GM21576 (cell line): ENCODE measurements around the gene ATAT1.

Experiments used
- ATAC-seq: cut with Tn5 transposase; IDR thresholded peaks from one replicate; pipeline ENCODE4 v1.9.1; 2021; ENCODE audit warnings: mild to moderate bottlenecking, moderate library complexity; ENCODE audit not compliant: unreplicated experiment

The ATAT1 gene

DNA sequence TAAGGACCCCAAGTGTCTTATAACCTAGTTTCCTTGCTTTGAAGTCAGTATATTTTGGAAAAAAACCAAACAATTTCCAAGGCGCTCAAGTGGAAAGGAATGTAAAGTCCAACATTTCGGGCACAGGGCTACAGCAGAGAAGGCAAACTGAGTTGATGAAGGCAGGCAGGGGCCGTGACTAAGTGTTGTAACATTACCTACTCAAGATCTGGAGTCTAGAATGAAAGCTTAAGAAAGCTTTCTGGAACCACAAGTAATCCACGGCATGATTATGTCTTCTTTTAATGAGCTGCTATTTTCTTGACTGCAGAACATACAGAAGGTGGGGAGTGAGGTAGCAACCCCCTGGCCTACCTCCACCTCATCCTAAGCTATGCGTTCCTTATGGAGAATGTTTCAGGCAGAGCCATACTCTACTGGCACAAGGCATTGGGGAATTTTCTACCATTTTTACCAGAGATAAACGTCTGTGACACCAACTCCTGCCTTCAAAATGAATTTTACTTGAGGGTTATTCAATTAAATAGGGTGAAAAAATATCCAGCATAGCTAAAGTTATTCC lies 13.9 kb upstream of the ATAT1 start:
- ATAC-seq, result no peak

- no peak for ATAC-seq
These were observed 13.2 kb upstream of the ATAT1 start for GRCh38 chr6:30613251-30614043.

GRCh38 chr6:30614044-30614842 lies 12.4 kb upstream of the ATAT1 start:
- no peak for ATAC-seq

DNA sequence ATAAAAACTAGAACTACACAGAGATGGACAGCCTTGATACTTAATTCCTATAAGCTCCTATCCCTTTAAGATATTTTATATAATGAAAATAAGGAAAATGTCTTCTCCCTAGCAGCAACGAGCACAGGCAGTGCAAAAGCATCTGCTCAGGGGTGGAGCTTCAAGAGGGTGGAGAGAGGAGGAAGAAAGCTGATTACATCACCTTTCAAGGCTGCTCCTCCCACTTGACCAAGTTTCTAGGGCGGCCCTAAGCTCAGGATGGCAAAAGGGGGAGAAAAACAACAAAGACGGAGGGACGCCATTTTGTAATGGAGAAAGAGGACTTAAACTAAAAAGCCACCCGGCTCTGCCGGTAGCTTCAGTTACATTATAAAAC lies 11.8 kb upstream of the ATAT1 start:
- ATAC-seq, result peak; percentile 43

GRCh38 chr6:30615219-30615957 lies 11.3 kb upstream of the ATAT1 start:
- ATAC-seq, result no peak

DNA sequence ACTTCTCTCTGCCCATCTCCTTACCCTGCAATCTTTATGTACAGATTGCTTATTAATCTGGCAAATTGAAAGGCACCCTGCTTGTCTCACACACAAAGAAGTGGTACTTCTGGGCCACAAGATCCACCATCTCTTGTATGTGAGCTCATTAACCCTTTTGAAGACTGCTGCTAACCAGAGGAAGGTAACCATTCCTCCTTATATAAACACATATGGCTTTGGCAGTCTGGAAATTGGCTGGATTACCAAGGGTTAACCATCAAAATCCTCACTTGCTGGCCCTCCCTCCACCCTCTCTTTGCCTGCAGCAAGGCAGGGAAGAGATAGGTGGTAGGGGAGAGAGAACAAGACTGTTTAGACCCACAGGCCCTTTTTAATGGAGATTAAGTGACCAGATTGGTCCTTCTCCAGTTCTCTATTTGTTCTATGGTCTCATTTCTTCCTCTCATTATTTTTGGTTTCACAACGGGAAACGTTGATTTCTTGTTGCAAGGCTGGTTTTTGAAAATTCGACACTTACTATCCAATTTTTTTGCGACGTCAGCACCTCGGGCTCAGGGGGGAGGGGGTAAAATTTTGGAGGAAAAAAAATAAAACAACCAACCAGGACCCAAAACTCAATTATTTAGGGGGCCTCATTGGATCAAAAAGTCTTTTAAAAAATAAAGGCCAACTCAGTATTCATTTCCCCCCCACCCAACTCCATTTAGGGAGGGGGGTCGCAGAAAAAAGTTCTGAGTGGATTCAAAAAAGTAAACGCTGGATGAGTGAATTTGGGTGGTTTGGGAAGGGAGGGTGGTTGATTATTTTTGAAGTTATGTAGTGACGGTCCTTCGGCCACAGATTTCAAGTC lies 10.5 kb upstream of the ATAT1 start:
- ATAC-seq, result no peak

DNA sequence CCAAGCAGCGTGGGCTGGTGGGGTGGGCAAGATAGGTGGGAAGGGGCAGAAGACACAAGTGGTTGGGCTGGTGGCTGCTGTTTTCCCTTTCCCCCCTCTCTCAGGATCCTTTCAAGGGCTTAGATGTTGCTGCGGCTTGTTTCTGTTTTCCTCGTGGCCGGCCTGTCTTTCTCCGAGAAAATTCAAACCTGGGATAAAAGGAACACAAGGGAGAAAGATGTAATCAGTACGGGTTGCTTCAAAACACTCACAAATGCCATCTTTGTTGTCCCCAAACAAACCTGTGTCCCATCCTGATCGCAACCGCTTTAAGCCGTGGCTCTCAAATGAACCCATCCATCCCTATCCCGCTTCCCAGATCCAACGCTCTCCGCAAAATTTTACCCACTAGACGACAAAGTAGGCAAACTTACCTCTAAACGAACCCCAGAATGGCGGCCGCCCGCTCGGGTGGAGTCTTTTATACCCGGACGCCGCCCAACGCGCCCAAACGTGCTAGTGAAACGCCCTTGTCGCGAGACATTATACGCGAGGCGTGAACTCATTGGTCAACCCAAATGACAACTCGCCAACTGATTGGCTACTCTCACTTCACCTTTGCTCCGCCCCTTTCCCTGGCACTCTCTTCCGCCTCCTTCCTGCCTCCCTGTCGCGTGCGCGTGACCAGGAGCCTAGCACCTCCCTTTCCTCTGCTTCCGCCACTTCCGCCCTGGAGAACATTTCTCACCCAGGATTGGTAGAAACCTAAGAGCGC lies 9.7 kb upstream of the ATAT1 start, which contains the start of gene PPP1R10:
Gene PPP1R10 (minus strand): TSS at position 433 of the 754 bp plus-strand sequence. CDS start 7,299 bp downstream, outside the sequence.
- ATAC-seq, result peak; percentile 73

DNA sequence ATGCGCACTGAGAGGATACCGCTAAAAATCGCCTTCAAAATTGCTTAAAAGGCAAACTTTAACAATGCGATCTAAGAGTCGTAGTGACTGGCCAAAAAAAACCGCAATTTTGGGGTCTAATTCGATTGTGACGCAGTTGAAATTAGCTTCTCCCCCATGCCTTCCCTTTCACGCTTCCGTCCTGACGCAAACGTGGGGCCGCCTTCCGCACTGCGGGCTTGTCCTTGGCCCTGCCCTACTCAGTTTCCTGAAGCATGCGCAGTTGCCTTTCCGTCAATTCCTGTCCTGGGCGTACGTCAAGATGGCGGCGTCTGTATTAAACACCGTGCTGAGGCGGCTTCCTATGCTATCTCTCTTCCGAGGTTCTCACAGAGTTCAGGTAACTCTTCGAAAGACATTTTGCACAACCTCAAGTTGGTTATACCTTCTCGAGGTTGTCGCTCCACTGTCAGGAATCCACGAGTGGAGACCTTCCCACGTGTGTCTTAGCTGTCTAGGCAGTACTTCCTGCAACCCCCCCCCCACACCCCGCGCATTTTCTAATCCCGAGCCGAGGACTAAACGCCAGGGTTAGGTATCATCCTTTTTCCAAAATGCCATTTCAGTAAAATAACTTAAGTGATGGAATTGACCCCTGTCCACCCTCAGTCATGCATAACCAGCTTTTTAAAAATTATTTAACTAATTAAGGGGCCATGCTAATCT lies 9.0 kb upstream of the ATAT1 start, which contains the start of gene MRPS18B:
Gene MRPS18B (plus strand): TSS at position 276 of the 705 bp plus-strand sequence. CDS start 26 bp downstream, at position 302.
- peak; percentile 70 for ATAC-seq

DNA sequence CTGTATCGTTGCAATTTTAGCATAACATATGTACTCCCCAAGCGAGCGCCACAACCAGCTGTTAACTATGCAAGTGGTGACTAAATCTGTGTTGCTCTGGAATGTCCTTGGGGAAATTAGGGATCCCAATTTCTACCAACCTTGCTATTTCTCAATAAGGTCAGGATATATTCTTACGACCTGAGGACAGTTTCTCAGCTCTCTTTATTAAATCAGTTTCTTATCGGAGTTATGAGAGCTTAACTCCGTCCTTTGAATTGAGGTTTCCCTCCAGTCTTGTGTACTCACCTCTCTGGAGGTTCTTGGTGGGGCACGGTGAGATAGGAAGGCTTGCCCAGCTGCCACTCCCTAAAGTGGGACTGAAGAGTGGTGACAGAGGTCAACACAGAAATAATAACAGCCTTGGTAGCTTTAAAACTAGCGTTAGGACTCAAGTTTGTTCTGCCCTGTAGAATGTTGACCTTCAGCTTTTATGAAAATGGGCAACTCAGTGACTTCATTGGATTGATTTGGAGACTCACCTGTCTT lies 8.3 kb upstream of the ATAT1 start:
- ATAC-seq, result no peak

- ATAC-seq, result no peak
These were observed 7.1 kb upstream of the ATAT1 start for GRCh38 chr6:30619561-30619960.

GRCh38 chr6:30625511-30625910 lies 1.2 kb upstream of the ATAT1 start:
- ATAC-seq, result no peak

DNA sequence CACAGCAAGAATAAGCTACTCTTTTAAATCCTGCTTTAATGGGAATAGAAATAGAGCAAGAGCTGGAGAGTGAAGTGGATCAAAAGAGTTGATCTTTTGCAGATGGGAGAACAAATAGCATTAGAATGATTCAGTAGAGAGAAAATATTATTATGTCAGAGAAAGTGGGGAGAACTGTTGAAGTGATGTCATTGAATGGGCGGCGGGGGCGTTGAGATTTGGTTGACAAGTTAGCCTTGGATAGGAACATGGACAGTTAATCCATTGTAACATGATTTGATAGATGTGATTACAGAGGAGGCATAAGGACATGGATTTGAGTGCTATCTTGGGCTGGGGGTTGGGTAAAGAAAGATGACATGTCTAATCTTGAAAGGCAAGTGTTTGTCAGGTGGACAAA lies 9.2 kb downstream of the ATAT1 start:
- no peak for ATAC-seq

DNA sequence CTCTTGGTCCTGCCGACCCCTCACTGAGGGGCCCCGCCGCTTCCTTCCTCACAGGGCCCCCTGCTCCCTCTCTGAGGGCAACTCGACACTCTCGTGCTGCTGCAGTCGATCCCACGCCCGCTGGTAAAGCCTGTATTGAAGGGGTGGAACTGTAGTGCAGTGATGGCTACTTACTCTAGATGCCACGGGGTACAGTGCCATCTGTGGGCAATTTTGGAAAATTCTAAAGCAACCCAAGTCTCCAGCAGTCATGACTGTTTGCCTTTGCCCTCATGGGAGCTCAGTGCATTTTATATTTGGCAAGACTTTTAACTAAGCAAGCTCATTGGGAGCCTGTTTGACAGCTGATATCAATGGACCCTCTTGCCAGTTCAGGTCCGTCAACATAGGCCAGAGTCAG lies 13.8 kb downstream of the ATAT1 start:
- ATAC-seq, result no peak

GRCh38 chr6:30641048-30641447 lies 14.4 kb downstream of the ATAT1 start:
- no peak for ATAC-seq

- ATAC-seq, result no peak
These were observed 17.0 kb downstream of the ATAT1 start for GRCh38 chr6:30643656-30644055.

DNA sequence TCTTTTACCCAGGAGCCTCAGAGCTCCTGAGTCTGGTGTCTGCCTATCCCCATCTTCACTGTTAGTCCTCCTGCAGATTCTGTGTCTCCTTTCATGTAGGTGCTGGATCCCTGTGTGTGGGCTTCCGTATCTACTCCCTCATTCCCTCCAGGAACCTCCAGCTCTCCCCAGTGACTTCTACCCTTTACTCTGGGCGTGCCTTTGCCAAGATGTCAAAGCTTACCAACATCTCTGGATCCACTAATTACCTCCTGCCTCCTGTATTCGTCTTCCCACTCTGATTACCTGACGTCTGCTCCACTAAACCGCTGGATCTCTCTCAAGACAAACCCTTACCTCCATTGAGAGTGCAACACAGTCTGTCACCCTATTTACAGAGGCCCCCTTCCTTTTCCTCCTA lies 18.1 kb downstream of the ATAT1 start:
- ATAC-seq, result no peak

DNA sequence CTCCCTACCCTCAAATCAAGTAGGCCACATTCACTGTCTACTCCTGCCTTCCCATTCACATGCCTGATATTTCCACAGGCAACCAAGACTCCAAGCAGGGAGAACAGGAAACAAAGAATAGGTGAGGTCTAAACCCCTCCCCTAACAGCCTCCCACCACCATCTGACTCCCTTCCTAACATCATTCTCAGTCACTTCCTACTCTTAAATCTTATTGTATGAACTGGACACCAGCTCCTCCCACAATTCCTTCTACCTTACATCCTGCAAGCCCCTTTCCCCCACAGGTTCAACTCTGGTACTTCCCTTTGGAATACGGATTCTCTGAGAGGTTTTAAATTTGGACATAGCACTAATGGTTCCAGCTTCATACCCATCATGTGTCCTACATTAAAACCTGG lies 19.3 kb downstream of the ATAT1 start:
- ATAC-seq, result no peak

DNA sequence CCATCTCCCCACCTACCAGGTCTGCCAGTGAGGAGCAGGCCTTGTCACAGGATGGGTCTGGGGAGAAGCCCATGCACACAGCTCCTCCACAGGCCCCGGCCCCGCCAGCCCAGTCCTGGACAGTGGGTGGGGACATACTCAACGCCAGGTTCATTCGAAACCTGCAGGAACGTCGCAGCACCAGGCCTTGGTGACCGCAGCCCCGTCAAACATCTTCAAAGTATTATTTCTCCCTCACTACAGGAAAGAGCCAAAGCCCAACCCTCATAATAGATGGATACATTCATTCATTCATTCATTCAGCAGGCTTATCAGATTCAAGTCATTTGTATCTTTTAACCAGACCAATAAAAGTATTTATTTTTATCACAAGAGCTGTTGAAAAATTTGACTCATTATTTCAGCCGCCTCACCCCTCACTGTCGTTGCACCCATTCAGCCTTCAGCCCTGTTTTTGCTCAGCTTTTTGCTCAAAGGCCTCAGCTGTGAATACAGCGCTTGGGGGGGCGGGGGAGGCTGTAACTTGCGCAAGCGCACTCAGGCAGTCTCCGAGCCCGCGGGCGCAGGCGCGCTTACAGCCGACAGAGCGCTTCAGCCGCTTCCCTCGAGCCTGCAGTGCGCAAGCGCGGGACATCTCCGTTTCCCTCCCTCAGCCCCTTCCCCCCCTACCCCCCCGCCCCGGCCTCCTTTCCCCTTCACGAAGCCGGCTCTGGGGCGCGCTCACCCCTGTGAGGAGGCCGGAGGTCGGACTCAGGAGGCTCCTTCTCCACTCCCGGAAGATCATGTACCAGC lies 20.0 kb downstream of the ATAT1 start, which contains the start of gene C6orf136:
Gene C6orf136 (plus strand): TSS at position 684 of the 792 bp plus-strand sequence. CDS start 99 bp downstream, at position 783.
- peak; percentile 47 for ATAC-seq
